ENCODE measurements around the gene MRGPRE. TPM values are rescaled to one million over a fixed set of nuclear protein-coding genes. Genes with fewer than 3 reads are reported as not detected.

MRGPRE gene
- total and polyA plus RNA-seq, 8 donors = 0.16 to 0.58 (median 0.23) TPM; not detected in 1

- 65 to 69% methylated on average over 31 to 35 of the region's 35 CpGs for WGBS, 2 donors
- no peak for FAIRE-seq
- TF ChIP-seq, protein P1, sequence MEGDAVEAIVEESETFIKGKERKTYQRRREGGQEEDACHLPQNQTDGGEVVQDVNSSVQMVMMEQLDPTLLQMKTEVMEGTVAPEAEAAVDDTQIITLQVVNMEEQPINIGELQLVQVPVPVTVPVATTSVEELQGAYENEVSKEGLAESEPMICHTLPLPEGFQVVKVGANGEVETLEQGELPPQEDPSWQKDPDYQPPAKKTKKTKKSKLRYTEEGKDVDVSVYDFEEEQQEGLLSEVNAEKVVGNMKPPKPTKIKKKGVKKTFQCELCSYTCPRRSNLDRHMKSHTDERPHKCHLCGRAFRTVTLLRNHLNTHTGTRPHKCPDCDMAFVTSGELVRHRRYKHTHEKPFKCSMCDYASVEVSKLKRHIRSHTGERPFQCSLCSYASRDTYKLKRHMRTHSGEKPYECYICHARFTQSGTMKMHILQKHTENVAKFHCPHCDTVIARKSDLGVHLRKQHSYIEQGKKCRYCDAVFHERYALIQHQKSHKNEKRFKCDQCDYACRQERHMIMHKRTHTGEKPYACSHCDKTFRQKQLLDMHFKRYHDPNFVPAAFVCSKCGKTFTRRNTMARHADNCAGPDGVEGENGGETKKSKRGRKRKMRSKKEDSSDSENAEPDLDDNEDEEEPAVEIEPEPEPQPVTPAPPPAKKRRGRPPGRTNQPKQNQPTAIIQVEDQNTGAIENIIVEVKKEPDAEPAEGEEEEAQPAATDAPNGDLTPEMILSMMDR (IDR thresholded peaks at IDR 0.05) = no peak
- DNase-seq = peak in 2 of 6 donors; percentile 53 to 61
- Histone ChIP-seq H3K27ac (no peak within 1 kb of the TSS), H3K4me3 (no peak within 1 kb of the TSS), H3K27me3 (peaks cover 0 to 5% (median 0%) of the 10 kb centered on the region in 4 donors), H3K36me3 (no peaks in the 10 kb centered on the region), H3K4me1 (no peaks in the 10 kb centered on the region), H3K9me3 (no peaks in the 10 kb centered on the region)
- no peak for ATAC-seq
- intact Hi-C loops (cut with DNase I) = loop anchor here in 1 of 3 donors (5.0 to 10.0 kb wide), 2 partner anchors 114 to 181 kb away; no protein-coding TSS in a partner anchor
Observed at GRCh38 chr11:3218483-3219280, 13.5 kb downstream of the MRGPRE start, which contains the start of gene MRGPRG. TSS of gene MRGPRG (minus strand) at chr11:3218813. CDS start at chr11:3218813, 0 bp downstream.

DNA sequence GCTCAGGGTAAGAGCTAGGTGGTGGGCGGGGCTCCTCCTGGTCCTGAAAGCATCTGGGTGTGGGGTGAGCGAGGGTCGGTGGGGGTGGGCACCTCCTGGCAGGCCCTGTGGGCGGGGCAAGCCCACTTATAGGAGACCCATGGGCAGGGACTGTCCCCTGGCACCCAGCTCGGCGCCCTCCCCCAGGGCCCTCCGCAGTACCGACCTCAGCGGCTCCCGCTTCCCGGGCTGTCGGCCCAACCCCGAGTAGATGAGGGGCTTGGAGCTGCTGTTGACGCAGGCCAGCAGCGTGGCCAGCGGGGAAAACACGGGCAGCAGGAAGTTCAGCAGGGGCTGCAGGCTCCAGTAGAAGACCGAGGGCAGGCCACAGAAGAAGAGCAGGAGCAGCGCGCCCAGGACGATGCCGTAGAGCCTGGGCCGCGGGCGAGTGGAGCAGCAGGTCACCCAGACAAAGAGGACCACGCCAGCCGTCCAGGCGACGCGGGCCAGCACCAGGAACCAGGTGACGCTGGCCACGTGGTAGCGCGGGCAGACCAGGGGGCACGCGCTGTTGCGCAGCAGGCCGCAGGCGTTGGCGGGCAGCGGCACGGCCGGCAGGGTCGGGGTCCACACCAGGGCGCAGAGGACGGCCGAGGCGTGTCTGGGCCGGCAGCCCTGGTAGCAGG lies 14.3 kb downstream of the MRGPRE start:
- ATAC-seq (no peak), FAIRE-seq (no peak), DNase-seq (peak in 3 of 6 donors; percentile 31 to 70 (median 53))
- Histone ChIP-seq H3K9me3 (no peaks in the 10 kb centered on the region), H3K36me3 (no peaks in the 10 kb centered on the region), H3K27ac (no peak overlapping the region), H3K27me3 (peaks cover 0 to 5% (median 0%) of the 10 kb centered on the region in 4 donors), H3K4me3 (no peak overlapping the region), H3K4me1 (no peaks in the 10 kb centered on the region)
- WGBS, 2 donors = 76 to 86% methylated on average over 47 to 49 of the region's 49 CpGs
- TF ChIP-seq, protein P1 (IDR thresholded peaks at IDR 0.05) = no peak
- intact Hi-C loops (cut with DNase I) = loop anchor here in 1 of 3 donors (5.0 to 10.0 kb wide), 2 partner anchors 113 to 181 kb away; no protein-coding TSS in a partner anchor

DNA sequence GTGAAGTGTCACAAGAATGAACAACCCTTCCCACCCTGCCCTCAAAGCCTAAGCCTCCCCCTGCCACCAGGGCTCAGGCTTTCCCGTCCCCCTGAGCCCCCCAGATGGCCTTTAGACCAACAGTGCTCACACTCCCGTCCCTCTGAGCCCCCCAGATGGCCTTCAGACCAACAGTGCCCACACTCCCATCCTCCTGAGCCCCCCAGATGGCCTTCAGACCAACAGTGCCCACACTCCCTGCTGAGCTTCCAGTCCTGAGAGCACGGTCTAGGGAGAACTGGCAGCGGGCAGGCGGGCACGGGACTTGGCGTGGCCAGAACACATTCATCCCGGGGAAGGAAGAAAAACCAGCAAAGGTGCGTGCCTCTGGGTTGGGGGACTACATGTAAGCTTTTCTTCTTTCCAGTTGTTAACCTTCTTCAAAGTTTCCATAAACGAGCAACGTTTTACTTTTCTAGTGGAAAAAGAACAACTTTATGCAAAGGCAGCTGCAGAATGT lies 16.1 kb downstream of the MRGPRE start:
- H3K27ac ChIP-seq = no peak overlapping the region
- no peaks in the 10 kb centered on the region for H3K4me1 ChIP-seq
- H3K4me3 ChIP-seq = no peak overlapping the region
- ATAC-seq (no peak), FAIRE-seq (no peak), DNase-seq (no peak)
- 53 to 62% methylated on average over 11 of the region's 11 CpGs for WGBS, 2 donors
- H3K36me3 ChIP-seq = no peaks in the 10 kb centered on the region
- TF ChIP-seq, protein P1 (IDR thresholded peaks at IDR 0.05) = no peak
- H3K27me3 ChIP-seq = peaks cover 0 to 5% (median 0%) of the 10 kb centered on the region in 4 donors
- intact Hi-C loops (cut with DNase I) = loop anchor here in 1 of 3 donors (5.0 to 10.0 kb wide), 2 partner anchors 111 to 179 kb away; no protein-coding TSS in a partner anchor
- no peaks in the 10 kb centered on the region for H3K9me3 ChIP-seq

DNA sequence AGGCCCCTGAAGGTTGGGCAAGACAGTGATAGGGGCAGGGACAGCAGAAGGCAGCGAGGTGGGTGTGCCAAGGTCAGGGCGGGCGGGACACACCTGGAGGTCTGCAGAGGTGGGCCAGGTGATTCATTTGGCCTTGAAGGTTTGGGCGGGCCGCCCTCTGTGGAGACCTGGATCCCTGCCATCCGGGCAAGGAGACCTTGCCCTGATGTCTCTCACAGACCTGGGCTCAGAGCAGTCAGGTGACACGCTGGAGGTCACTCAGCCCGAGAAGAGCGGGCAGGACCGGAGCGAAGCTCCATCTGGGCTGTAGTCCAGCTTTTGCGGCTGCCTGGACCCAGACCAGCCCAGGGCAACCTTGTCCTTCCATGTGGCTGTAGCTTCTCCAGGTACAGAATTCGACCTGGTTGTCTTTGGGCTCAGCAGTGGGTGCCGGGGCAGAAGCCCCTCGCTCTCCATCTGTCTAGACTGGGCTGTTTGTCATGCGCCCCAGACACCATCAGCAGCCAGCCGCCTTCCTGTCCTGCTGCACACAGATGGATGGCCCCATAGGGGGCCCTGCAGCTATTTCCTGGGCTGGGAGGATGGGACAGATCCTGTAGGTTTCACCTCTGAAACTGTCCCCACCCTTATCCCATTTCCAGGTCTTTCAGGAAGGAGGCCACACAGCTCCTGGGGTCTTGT lies 16.7 kb downstream of the MRGPRE start:
- intact Hi-C loops (cut with DNase I) = loop anchor here in 1 of 3 donors (5.0 to 10.0 kb wide), 2 partner anchors 111 to 178 kb away; no protein-coding TSS in a partner anchor
- 29 to 37% methylated on average over 16 to 17 of the region's 17 CpGs for WGBS, 2 donors
- Histone ChIP-seq H3K27ac (no peak overlapping the region), H3K27me3 (peaks cover 0 to 5% (median 0%) of the 10 kb centered on the region in 4 donors), H3K36me3 (no peaks in the 10 kb centered on the region), H3K4me1 (no peaks in the 10 kb centered on the region), H3K9me3 (no peaks in the 10 kb centered on the region), H3K4me3 (no peak overlapping the region)
- TF ChIP-seq, protein P1 (IDR thresholded peaks at IDR 0.05) = no peak
- FAIRE-seq = no peak
- peak in 1 of 4 donors; percentile 38 for ATAC-seq
- DNase-seq = peak in 2 of 6 donors; percentile 56 to 62

Data from pancreas (tissue), 10 donors.